ENCODE results near the gene ZNF536.

ZNF536 gene

DNA sequence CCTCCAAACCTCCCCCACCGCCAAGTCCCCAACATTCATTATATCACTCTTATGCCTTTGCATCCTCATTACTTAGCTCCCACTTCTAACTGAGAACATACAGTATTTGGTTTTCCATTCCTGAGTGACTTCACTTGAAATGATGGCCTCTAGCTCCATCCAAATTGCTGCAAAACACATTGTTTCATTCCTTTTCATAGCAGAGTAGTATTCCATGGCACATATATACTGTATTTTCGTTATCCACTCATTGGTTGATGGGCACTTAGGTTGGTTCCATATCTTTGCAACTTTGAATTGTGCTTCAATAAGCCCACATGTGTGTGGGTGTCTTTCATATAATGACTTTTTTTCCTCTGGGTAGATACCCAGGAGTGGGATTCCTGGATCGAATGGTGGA, 233.1 kb downstream of the ZNF536 start:
- no peak for DNase-seq (ENCODE audit: low read depth, low spot score)

- no peak for DNase-seq (ENCODE audit: low read depth, low spot score)
Measured at GRCh38 chr19:30606114-30607050, 234.2 kb downstream of the ZNF536 start.
